ENCODE results near the gene CNTN5.

DNA sequence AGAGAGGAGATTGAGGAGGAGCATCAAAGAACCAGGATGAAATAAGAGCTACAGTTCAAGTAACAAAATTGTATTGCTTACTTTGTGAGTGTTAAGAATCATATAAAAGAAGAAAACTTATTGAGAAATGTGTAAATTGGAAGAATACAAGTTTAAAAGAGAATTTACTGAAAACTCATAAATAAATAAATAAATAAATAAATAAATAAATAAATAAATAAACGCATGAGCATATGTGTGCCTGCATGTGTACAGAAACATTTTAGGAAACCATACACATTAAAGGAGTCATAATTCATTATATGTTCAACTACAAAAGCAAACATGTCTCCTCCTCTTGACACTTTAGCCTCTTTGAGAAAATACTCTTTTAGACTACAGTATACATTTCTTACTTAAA, 42.6 kb downstream of the CNTN5 start:
- no peak for TF ChIP-seq CTCF (IDR thresholded peaks at IDR 0.05)
- no peak for TF ChIP-seq POLR2A (IDR thresholded peaks at IDR 0.05)

All from esophagus squamous epithelium (tissue), 4 donors.